Activated CD4-positive, alpha-beta T cell treated with anti-CD3 and anti-CD28 coated beads, Interleukin-2, amount 50 U/mL, for 48 hours (primary cell): Measurements from ENCODE around the gene FOXL1.

Experiments
- DNase-seq, 2 experiments: peaks; one replicate each; pipeline ENCODE4 v3.0.0-alpha.2; 2020

Gene FOXL1

DNA sequence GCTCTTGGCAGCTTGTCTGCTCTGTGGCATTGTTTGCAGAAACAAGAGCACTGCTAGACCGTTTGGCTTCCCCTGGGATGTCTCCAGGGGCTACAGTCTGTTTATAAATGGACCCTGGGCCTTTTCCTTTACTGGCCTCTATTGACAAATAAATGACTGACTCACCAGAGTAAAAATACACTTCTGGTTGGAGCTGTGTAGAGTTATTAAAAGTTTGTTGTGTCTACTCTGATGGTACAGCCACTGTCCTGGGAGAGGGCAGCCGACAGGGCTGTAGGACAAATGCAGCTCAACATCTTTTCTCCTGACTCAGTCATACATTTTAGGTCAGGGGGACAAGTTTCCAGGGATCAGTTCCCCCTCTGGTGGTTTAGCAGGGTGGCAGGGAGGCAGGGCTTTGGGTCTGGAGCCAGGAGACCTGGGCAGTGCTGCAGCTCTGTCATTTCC is 30.0 kb downstream of the FOXL1 start:
- DNase-seq, result no peak

DNA sequence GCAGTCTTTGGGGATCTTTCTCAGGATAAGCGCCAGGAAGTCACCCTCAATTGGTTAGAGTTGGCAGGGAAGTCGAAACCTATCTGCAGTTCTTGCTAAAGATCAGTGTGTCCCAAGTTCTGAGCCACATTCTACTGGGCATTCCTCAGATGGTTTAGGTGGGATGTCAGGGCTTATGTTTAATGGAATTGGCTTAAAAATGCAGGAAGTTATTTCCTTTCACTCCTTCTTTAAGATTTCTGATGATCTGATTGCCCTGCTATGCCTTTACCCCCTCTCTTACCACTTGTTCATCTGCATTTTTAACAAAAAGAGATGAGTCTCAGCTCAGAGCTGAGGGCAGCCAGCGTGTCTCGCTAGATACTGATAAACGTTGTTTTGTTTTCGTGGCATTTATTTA is 30.8 kb downstream of the FOXL1 start:
- no peak for DNase-seq

DNA sequence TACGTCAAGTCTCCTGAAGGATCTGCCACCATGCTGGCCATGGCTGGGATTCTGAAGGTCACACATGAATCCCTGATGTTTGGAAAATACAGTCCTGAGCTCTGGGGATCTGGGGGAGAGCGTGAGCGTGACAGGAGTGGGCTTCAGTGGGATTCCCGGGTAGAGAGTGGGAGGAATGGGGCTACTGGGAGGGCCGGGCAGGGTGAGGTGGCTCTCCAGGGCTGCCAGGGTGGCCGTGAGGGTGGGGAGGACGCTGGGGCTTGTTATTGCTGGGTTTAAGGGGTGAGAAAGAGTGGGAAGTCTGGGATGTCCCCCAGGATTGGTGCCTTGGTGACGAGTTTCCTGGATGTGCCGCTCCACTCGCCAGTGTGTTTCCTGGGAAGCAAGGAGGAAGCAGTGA is 31.3 kb downstream of the FOXL1 start:
- DNase-seq, result no peak

DNA sequence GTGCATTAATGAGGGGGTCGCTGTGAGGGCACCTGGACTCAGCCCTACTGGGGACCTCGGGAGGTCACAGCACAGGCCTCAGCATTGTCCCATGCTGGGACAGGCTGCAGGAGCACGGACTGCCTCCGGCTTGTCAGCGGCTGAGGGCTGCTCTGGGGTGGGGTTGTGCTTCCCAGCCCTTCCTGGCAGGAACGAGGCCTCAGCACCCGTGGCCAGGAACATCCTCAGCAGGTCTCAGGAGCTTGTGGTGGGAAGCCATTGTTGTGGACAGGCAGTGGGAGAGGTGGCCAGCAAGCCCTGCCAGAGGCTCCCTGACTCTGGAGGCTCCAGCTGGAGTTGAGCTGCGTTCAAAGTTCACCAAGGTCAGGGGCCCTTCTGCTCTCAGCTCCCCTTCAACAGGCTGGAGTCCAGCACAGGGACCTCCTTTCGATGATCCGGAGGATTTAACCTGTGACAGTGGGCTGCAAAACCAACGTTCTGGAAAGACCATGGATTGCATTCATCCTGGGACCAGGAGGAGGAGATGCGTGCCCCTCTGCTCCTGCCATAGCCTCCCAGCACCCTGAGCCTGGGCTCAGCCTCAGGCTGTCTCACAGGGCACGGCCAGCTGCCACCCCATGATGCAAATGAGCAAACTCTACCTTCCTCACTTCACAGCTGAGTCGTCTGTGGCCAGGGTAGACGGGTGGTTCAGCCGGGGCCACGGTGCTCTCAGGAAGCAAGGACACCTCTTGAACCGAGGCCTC is 32.6 kb downstream of the FOXL1 start:
- DNase-seq, result no peak

DNA sequence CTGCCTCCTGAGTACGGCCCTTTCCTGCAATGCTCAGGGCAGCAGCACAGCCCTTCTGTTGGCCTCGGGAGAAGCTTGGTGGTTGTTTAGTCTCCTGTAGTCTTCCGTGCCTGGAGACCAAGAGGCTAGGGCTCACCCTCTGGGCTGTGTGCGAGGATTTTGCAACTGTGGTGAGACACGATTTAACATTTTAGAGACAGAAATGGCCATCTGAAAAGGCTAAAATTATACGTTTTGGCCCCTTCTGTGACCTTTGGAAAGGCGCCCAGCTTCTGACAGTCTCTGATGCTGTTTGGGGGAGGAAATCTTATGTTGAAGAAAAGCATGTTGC is 33.1 kb downstream of the FOXL1 start:
- no peak for DNase-seq

DNA sequence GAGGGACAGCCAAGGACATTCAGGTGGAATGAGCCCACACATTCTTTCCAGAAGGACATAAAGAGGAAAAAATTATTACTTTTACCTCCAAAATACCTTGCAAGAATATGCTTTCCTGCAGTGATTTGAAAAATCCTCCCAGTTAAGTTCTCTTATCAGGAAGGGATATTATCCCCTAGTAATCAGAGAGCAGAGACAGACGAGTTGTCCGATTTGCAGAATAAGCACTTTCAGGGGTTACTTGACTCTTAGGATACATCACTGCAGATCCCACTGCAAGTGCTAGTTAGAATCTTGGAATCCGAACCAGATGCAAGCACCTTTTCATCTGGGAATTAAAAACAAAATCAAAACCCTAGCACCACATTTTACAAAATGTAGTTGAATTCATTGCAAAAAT is 33.6 kb downstream of the FOXL1 start:
- DNase-seq, result no peak

DNA sequence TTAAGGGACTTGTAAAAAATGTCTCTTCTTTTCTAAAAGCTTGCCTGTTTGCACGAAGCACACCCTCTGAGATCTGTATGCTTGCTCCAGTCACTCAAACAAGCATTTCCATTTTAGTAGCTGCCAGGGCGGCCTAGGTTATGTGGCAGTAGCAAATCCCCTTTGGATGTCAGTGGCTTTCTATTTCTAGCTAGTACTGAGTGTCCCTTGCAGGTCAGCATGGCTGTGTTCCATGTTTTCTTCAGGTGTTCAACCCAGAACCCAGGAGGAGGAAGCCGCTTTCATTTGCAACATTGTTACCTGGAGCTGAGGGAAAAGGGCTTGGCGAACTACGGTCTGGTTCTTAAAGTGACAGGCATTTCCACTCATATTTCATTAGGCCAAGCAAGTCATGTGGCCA is 36.4 kb downstream of the FOXL1 start:
- DNase-seq, result no peak

DNA sequence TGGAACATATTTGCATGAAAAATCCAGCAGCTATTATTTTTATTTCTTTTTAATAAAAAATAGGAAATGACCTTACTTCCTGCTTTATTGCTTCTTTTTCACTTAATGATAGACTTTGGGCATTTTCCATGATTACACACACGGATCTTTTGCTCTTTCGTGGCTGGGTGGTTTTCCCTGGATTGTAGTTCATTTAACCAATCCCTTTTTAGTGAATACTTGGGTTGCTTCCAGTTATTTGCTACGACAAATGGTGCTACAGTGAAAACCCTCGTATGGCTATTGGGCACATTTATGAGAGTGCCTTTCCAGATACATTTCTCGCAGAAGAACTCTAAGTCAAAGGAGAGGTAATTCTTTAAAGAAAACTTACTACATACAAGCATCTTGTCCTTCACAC is 38.6 kb downstream of the FOXL1 start:
- no peak for DNase-seq

DNA sequence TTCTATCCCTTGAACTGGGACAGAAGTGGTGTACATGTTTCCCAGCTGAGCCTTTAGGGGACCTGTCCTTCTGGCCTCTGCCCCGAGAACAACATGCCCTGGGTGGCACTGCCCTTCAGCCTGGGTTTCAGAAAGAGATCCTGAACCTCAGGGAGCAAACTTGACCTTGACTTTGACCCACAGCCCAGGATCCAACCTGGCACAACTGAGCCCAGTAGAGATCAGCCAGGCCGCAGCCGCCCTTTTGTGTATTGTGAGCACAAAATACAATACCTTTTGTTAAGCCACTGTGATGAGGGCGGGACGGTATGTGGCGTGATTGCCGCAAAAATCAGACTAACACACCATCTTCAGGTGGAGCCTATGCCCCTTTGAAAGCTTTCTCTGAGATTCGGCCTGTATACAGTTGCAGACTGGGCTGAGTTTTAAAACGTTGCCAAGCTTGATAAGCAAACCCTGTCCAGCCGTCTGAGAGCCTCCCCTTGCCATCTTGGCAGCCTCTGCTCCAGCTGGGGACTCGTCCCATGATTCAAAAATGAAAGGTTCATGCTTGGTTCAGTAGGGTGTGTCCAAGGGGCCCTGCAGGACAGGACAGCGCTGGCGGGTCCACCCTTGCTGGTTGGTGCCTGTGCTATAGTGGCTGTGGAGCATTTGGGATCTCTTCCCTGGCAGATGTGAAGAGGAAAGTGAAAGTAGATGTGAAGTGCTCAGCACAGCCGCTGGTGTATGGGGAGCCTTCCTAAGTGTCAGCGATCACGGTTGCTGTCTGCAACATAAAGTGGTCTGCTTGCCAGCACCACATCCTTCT is 40.3 kb downstream of the FOXL1 start:
- DNase-seq, result no peak

DNA sequence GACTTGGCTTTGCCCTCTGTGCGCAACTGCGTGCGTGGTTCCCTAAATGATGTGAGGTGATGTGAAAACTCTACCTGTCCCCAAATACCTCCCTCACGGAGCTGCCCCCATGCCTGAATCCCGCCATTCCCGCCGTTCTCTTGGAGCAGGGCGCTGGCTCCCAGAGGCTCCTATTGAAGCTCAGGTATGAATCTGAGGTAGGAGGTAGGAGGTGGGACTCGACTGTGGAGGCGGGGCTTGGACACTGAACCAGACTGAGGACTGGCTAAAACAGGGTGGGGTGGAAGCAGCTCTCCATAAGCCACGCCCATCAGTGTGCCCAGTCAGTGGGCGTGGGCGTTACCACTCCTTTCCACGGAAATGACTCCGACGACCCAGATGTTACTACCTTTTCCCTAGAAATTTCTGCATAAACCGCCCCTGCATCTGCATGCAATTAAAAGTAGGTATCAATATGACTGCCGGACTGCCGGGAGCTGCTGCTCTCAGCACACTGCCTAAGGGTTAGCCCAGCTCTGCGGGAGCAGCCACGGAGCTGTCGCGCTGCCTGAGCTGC is 41.0 kb downstream of the FOXL1 start:
- DNase-seq, result no peak

DNA sequence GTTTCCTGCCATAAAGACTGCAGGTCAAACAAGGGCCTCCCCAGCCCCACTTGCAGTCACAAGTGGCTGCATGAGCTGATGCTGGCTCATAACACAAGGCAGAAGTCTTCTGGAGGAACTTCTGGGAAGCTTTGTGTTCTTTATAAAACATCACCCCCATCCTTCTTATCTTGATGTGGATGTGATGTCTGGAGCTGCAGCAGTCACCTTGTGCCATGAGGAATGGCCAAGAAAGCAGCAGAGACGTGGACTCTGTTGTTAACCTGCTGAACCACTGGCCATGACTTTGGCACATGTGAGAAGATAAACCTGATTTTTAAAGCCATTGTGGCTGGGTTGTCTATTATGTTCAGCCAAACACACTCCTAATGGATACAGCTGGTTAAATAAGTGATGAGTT is 41.8 kb downstream of the FOXL1 start:
- no peak for DNase-seq

DNA sequence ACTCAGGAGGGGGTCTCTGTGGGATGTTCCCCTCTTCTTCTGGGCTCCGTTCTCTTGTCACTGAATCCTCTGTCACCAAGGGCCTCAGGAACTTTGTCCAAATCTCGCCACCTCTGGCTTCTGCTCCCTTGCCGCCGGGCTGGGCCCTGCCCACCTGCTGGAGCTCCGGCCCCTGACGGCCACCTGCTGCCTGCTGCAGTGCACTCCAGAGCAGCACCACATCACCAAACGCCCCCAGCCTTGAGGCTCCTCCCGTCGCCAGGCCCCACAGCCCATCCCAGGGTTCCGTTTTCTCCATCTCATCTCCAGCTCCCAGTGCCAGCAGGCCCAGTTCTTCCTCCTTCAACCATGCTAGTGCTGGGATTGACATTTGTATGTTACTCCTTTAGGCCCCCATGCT is 43.6 kb downstream of the FOXL1 start:
- DNase-seq, result no peak

DNA sequence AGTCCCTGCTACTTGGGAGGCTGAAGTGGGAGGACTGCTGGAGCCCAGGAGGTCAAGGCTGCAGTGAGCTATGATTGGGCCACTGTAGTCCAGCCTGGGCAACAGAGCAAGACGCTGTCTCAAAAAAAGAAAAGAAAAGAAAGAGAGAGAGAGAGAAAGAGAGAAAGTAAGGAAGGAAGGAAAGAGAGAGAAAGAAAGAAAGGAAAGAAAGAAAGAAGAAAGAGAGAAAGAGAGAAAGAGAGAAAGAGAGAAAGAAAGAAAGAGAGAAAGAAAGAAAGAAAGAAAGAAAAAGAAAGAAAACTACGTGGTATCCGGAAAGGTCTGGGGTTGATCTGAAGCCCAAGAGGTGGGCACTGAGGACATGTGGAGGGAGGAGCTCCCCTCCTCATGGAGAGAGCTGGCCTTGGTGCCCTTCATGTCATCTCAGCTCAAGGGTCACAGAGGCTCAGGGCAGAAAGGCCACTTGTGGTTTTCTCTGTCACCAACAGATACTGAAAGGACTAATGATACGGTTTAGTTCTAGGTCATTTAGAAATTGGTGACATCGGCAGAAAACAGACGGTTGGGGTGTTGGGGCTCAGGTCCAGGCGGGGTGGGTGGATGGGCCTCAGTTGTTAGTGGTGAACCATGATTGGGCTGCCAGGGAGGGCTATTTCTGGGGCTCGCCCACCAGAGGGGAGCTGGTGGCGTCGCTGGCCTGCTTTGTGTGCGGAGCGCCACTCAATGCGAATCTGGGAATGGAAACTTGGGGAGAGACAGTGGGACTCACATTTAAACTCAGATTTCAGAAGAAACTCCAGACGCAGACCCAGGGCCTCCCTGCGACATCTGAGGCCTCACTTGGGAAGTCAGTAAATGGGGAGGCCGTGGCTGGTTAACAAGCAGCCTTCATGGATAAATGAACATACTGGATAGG is 44.6 kb downstream of the FOXL1 start:
- no peak for DNase-seq

DNA sequence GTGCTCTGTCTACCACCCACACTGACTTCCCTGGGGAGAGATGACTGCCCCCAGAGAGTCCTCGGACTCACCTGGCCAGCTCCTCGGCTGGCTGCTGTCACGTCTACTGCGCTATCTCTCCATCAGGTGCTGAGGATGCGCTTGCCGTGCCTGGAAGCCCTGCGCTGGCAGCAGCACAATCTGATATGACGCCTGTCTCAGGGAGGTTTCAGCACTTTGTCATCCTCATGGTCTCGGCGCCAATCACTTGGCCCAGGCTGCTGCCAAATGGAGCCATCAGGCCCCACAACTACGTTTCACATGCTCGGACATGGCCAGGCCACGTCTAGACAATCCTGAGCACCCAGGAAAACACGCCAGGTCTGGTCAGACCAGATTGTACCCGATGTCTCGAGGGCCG is 46.7 kb downstream of the FOXL1 start:
- DNase-seq, result no peak

DNA sequence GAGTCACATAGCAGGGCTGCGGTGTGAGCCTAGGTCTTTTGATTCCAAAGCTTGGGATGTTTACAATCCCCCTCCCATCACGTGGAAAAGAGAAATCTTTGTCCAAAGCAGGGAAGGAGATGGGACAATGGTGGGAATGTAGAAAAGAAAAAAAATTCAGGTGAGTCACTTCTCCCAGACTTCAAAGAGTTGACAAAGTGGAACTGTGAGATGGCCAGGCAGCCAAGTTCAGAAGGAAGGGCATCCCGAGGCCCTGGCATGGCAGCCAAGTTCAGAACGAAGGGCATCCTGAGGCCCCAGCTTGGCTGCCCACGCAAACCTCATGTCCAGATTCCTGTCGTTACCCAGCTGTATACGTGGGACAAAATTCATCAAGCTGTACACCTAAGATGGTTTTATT is 47.5 kb downstream of the FOXL1 start:
- no peak for DNase-seq

DNA sequence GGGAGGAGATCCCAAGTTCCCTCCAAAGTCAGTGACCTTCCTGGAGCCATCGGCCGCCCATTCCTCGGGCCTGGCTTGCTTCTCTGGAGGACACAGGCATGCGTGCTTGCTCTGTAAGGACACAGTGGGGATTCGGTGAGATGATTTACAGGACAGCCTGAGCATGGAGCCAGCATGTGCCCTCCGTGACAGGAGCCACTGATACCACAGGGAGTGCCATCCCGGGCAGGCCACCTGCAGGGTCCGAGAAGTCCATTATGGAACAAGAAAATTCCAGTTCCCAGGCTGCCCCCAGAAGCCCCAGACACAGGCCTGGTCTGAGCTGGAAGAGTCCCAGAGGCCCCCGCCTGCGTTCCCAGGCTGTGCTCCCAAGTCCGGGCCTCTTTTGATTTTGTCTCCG is 47.9 kb downstream of the FOXL1 start:
- DNase-seq, result no peak

DNA sequence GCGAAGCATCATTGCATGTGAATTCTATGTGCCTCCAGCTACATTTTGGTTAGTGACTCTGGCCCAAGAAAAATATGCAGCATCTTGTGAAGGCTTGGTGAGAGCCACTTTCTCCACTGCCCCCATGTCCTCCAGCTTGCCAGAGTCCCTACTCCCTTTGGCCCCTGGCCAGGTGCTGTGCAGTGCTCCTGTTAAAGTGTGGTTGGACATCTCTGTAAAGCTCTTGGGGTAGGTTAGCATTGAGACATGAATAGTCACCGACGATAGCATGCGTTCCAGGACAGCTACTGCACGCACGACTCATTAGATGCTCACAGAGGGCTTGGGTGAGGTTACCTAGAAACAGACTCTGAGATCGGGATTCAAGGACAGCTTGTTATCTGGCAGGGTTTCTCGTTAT is 48.6 kb downstream of the FOXL1 start:
- no peak for DNase-seq

DNA sequence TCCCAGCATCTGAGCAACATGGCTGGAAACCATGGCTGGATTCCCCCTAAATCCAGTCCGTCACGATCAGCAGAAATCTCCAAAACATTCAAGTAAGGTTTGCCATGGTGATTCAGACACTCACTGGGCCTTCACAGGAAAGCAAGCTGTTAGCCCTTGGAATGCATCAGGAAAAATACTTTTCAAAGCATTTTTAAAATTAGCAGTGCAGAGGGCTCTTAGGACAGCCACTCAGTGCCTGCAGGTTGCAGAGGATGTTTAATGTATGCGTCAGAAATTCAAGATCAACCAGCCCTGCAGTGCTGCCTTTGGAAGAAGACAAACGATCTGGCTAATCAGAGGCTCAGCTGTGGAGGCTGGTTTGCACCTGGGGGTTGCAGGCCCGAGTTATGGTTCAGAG is 50.3 kb downstream of the FOXL1 start:
- DNase-seq, result no peak

DNA sequence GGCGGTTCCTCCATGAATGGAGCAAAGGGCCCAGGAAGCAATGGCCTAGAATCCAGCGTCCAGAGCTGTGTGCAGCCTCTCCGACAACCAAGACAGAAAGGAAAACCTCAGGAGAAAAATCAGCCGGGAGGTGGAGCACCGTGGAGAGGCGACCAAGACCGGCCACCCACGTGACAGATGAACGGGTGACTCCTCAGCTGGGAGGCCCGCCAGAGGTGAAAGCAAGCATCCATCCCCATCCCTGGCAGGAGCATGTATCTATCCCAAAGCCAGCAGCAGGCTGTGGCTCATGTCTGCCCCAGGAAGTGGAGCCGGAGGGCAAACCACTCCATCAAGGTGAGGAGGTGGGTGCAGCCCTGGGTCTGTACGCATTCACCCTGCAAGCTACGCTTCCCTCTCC is 52.1 kb downstream of the FOXL1 start:
- DNase-seq, result no peak

DNA sequence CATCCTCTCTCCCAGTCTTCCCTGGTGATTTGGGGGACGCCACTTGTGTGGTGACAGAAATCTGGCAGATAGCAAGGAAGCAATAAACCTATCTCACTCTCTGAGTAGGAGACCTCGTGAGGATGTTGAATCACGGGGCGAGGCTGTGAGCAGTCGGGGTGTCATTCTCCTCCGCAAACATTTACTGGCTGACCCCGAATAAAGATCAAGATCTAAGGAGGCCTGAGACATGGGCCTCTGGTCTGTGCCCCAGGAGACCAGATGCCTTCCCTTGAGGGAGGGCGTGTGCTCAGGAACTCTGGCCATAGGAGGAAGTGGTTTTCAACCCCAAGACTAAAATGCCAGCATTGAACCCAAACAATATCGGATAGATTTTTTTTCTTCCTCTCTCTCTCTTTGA is 53.1 kb downstream of the FOXL1 start:
- no peak for DNase-seq
